GM12878 (cell line): Measurements from ENCODE around the gene EAF2. TPM values are rescaled to one million over a fixed set of nuclear protein-coding genes. Genes with fewer than 3 reads are reported as not detected.

Source experiments
- ATAC-seq: fragments of 200-7000 bp; cut with Tn5 transposase; 3 replicates; pipeline ENCODE4 v1.9.1; 2020; ENCODE audit warnings: mild to moderate bottlenecking, moderate library complexity
- BruUV-seq: library from RNA; stranded (reverse); fragments of 400-500 nt; replicated peaks from 2 replicates; lab custom pipeline; 2021; lab: Mats Ljungman, UMichigan
- CTCF ChIA-PET: fragments of 300-600 bp; sonication (Branson Sonifier 250); formaldehyde crosslinking; extraction: SDS; loops from one replicate; lab custom pipeline; 2021; ENCODE audit warnings: inconsistent platforms; lab: Yijun Ruan, JAX
- POLR2A ChIA-PET: fragments of 350-600 bp; formaldehyde crosslinking; extraction: SDS; loops from one replicate; lab custom pipeline; 2021; ENCODE audit warnings: inconsistent platforms; lab: Charles Lee
- RAD21 ChIA-PET: fragments of 300-600 bp; sonication (Branson Sonifier 250); formaldehyde crosslinking; loops from one replicate; lab custom pipeline; 2023; ENCODE audit warnings: antibody characterized with exemption; ENCODE audit not compliant: unreplicated experiment; lab: Charles Lee
- SMC1A ChIA-PET: fragments of 300-600 bp; sonication (Branson Sonifier 250); formaldehyde crosslinking; loops from one replicate; lab custom pipeline; 2023; ENCODE audit not compliant: unreplicated experiment, uncharacterized antibody; lab: Charles Lee
- DNase-seq: peaks from one replicate; pipeline ENCODE4 v3.0.0-alpha.2; 2011; ENCODE audit warnings: low read depth, low spot score
- FAIRE-seq: peaks from 3 replicates; lab custom pipeline; 2011; peaks lifted over from hg19 to GRCh38; lab: Jason Lieb, UNC
- H2AFZ ChIP-seq: 2 replicates; pipeline ENCODE4 v1.6.0; 2011; ENCODE audit warnings: low read depth, low read length, control low read depth; ENCODE audit not compliant: control insufficient read depth
- H3K27ac ChIP-seq: 2 replicates; pipeline ENCODE4 v1.5.1; 2011; ENCODE audit warnings: control low read depth; ENCODE audit not compliant: control insufficient read depth, insufficient read depth
- H3K27me3 ChIP-seq, 2 experiments: replicated peaks in 1 of 2; 2 replicates each; pipeline versions ENCODE4 v1.6.0 to v1.6.1; 2011; ENCODE audit warnings: low read length in 1 of 2; ENCODE audit not compliant: control insufficient read depth in 2 of 2, insufficient read depth in 2 of 2
- H3K36me3 ChIP-seq, 2 experiments: 2 replicates each; pipeline ENCODE4 v1.5.1; 2011; ENCODE audit warnings: low read length in 1 of 2; ENCODE audit not compliant: control insufficient read depth in 2 of 2, insufficient read depth in 2 of 2
- H3K4me1 ChIP-seq: 2 replicates; pipeline ENCODE4 v1.6.1; 2011; ENCODE audit warnings: mild to moderate bottlenecking, low read length, moderate library complexity, mixed read lengths; ENCODE audit not compliant: control insufficient read depth, insufficient read depth
- H3K4me2 ChIP-seq: 2 replicates; pipeline ENCODE4 v1.6.0; 2011; ENCODE audit warnings: control low read depth; ENCODE audit not compliant: control insufficient read depth, insufficient read depth
- H3K4me3 ChIP-seq: fragments of 200-600 bp; sonication (generic); 2 replicates; pipeline ENCODE4 v1.5.1; 2016
- H3K79me2 ChIP-seq: 2 replicates; pipeline ENCODE4 v1.6.0; 2011; ENCODE audit warnings: low read length; ENCODE audit not compliant: control insufficient read depth, insufficient read depth
- H3K9ac ChIP-seq: 2 replicates; pipeline ENCODE4 v1.8.0; 2011; ENCODE audit warnings: low read length, control low read depth, mixed read lengths; ENCODE audit not compliant: control insufficient read depth, insufficient read depth
- H3K9me3 ChIP-seq: replicated peaks from 3 replicates; pipeline ENCODE4 v1.5.1; 2011; ENCODE audit warnings: mild to moderate bottlenecking, low read length; ENCODE audit not compliant: control insufficient read depth, insufficient read depth
- H4K20me1 ChIP-seq: 2 replicates; pipeline ENCODE4 v1.6.0; 2011; ENCODE audit not compliant: control insufficient read depth, insufficient read depth
- BACH1 ChIP-seq: fragments of 450-650 bp; IDR thresholded peaks from 2 replicates; pipeline ENCODE4 v1.6.1; 2017; ENCODE audit warnings: mild to moderate bottlenecking, borderline replicate concordance
- CHD1 ChIP-seq: IDR thresholded peaks from 2 replicates; pipeline ENCODE4 v1.6.1; 2012; ENCODE audit warnings: low read depth, low read length, improper control_type of control experiment
- ESRRA ChIP-seq: IDR thresholded peaks from 2 replicates; pipeline ENCODE4 v1.6.1; 2012; ENCODE audit warnings: mild to moderate bottlenecking, low read length, improper control_type of control experiment
- ETV6 ChIP-seq, 2 experiments: fragments of 450-650 bp in 1 of 2; IDR thresholded peaks in 1 of 2; conservative IDR thresholded peaks in 1 of 2; 2 replicates each; pipeline ENCODE4 v1.6.1; 2014; ENCODE audit warnings: antibody characterized with exemption in 1 of 2, borderline replicate concordance in 1 of 2, low read depth in 1 of 2, mild to moderate bottlenecking in 1 of 2, moderate library complexity in 1 of 2
- GABPA ChIP-seq: IDR thresholded peaks from 2 replicates; pipeline ENCODE4 v1.6.1; 2014; ENCODE audit warnings: antibody characterized with exemption, low read depth, mild to moderate bottlenecking, inconsistent platforms
- HCFC1 ChIP-seq: fragments of 150-350 bp; IDR thresholded peaks from 2 replicates; pipeline ENCODE4 v1.6.1; 2014; ENCODE audit warnings: low read length
- IRF5 ChIP-seq: fragments of 450-650 bp; IDR thresholded peaks from 2 replicates; pipeline ENCODE4 v1.6.1; 2017; ENCODE audit warnings: borderline replicate concordance
- JUNB ChIP-seq: IDR thresholded peaks from 2 replicates; pipeline ENCODE4 v1.6.1; 2016; ENCODE audit warnings: antibody characterized with exemption, mild to moderate bottlenecking
- MEF2B ChIP-seq: fragments of 450-650 bp; IDR thresholded peaks from 2 replicates; pipeline ENCODE4 v1.6.1; 2018; ENCODE audit warnings: mild to moderate bottlenecking, moderate library complexity; ENCODE audit not compliant: partially characterized antibody, poor library complexity, severe bottlenecking
- NRF1 ChIP-seq: conservative IDR thresholded peaks from 2 replicates; pipeline ENCODE4 v1.6.1; 2011; ENCODE audit warnings: mild to moderate bottlenecking, low read depth, low read length, improper control_type of control experiment
- RFX5 ChIP-seq: IDR thresholded peaks from 2 replicates; pipeline ENCODE4 v1.6.1; 2011; ENCODE audit warnings: low read depth, low read length, improper control_type of control experiment
- SIN3A ChIP-seq: IDR thresholded peaks from 2 replicates; pipeline ENCODE4 v1.6.1; 2012; ENCODE audit warnings: low read depth, low read length, improper control_type of control experiment
- SMARCA5 ChIP-seq: fragments of 450-650 bp; IDR thresholded peaks from 2 replicates; pipeline ENCODE4 v1.6.1; 2017; ENCODE audit warnings: mild to moderate bottlenecking
- SUPT20H ChIP-seq: IDR thresholded peaks from 2 replicates; pipeline ENCODE4 v1.6.1; 2011; ENCODE audit warnings: low read depth, mild to moderate bottlenecking, low read length, moderate library complexity, borderline replicate concordance; ENCODE audit not compliant: control insufficient read depth
- TCF7 ChIP-seq: IDR thresholded peaks from 2 replicates; pipeline ENCODE4 v1.6.1; 2014; ENCODE audit warnings: antibody characterized with exemption, borderline replicate concordance
- YBX1 ChIP-seq: fragments of 450-650 bp; IDR thresholded peaks from 2 replicates; pipeline ENCODE4 v1.6.1; 2016; ENCODE audit warnings: antibody characterized with exemption
- ZBTB33 ChIP-seq: fragments of 450-650 bp; IDR thresholded peaks from 2 replicates; pipeline ENCODE4 v1.6.1; 2017; ENCODE audit warnings: mild to moderate bottlenecking
- ZBTB4 ChIP-seq: fragments of 450-650 bp; formaldehyde crosslinking; IDR thresholded peaks from 2 replicates; pipeline ENCODE4 v1.4.0; 2022; ENCODE audit warnings: mild to moderate bottlenecking, moderate library complexity
- ZNF622 ChIP-seq: fragments of 450-650 bp; IDR thresholded peaks from 2 replicates; pipeline ENCODE4 v1.6.1; 2017; ENCODE audit warnings: mild to moderate bottlenecking, inconsistent platforms
- whole genome bisulfite sequencing: methylation state at CpG from one replicate; pipeline ENCODE4 v1.1.6; 2016; ENCODE audit warnings: low lambda C conversion rate; ENCODE audit not compliant: insufficient replicate concordance, insufficient coverage; ENCODE audit errors: missing lambda C conversion rate; 5-methylcytosine and 5-hydroxymethylcytosine counted together
- in situ Hi-C: fragments of 300-500 bp; cut with MboI; formaldehyde crosslinking; loops from 9 replicates; pipeline ENCODE4 v1.14.3; 2018; ENCODE audit warnings: mixed read lengths
- intact Hi-C: fragments of 100-400 bp; cut with micrococcal nuclease; formaldehyde crosslinking; loops from one replicate; pipeline ENCODE4 v1.14.2; 2022; ENCODE audit not compliant: unreplicated experiment
- polyA plus RNA-seq, 11 experiments: library from polyadenylated mRNA; depleted of rRNA in 4 of 11; unstranded in 6 of 11; stranded (reverse) in 5 of 11; fragments of >200 nt; fragmentation: Nextera tagmentation in 4 of 11; fragmentation: Illumina TruSeq in 1 of 11; extraction: Ambion mirVana in 4 of 11; extraction: Trizol in 1 of 11; gene quantifications; 1 replicate in 1 of 11; 2 replicates in 10 of 11; pipeline versions ENCODE4 v1.2.1 to v1.2.3, GENCODE V29; 2011 to 2016; ENCODE audit warnings: inconsistent platforms in 2 of 11, missing spikeins in 2 of 11, low read depth in 1 of 11
- total RNA-seq, 4 experiments: library from RNA; depleted of rRNA in 3 of 4; stranded (reverse); fragments of >200 nt in 3 of 4; fragmentation: Illumina TruSeq in 1 of 4; extraction: Trizol in 1 of 4; gene quantifications; 2 replicates each; pipeline versions ENCODE4 v1.2.1 to v1.2.3, GENCODE V29; 2013 to 2021

Gene EAF2
- total and polyA plus RNA-seq, 10 of the 15 experiments (the other 5 are each of a cell fraction or from before 2014, with no cell fraction given), result 47.3 to 193 (median 72.2) TPM

- SMC1A ChIA-PET, result interaction anchor here (1.5 to 1.6 kb wide), 2 partner anchors 9 to 10 kb away, joined by 3 read pairs; no protein-coding TSS in a partner anchor
- Histone ChIP-seq H3K27ac (no peak overlapping the region), H3K4me3 (no peak overlapping the region), H2AFZ (no peak overlapping the region), H3K27me3 (no peaks in the 10 kb centered on the region), H3K9ac (no peak overlapping the region), H3K9me3 (no peaks in the 10 kb centered on the region), H3K4me2 (no peak overlapping the region), H3K79me2 (no peaks in the 10 kb centered on the region)
- DNase-seq, result no peak
- CTCF ChIA-PET, result no interaction called here
- RAD21 ChIA-PET, result no interaction called here
- in situ Hi-C loops (no loop called here), intact Hi-C loops (no loop called here)
- POLR2A ChIA-PET, result no interaction called here
- 97% methylated on average over 19 of the region's 19 CpGs for WGBS
- ATAC-seq, result no peak
- no peak for FAIRE-seq
- BruUV-seq, result no TSS peak
- TF ChIP-seq TCF7, result no peak
- TF ChIP-seq SMARCA5, result no peak
- no peak for TF ChIP-seq CHD1
- no peak for TF ChIP-seq HCFC1
- TF ChIP-seq ZBTB4 (CRISPR knock-in tag), result no peak
- TF ChIP-seq ZNF622, result no peak
- TF ChIP-seq NRF1, result no peak
- no peak for TF ChIP-seq SIN3A
- no peak for TF ChIP-seq ESRRA
- no peak for TF ChIP-seq ETV6 (conservative IDR thresholded peaks at IDR 0.05 in 1 of 2, IDR thresholded peaks at IDR 0.05 in 1 of 2; ENCODE audit: borderline replicate concordance in 1 of 2, low read depth in 1 of 2)
- no peak for TF ChIP-seq JUNB
- no peak for TF ChIP-seq ZBTB33
- no peak for TF ChIP-seq IRF5
- no peak for TF ChIP-seq MEF2B
- no peak for TF ChIP-seq SUPT20H
- no peak for TF ChIP-seq GABPA
- TF ChIP-seq BACH1, result no peak
- TF ChIP-seq RFX5, result no peak
- no peak for TF ChIP-seq YBX1
- TF ChIP-seq, all 136 proteins: peak for 0
- no peaks in the 10 kb centered on the region for H4K20me1 ChIP-seq
- H3K4me1 ChIP-seq, result no peaks in the 10 kb centered on the region
- peaks cover 0 to 29% of the 10 kb centered on the region in 2 experiments; a peak in 3 of 4 replicates for H3K36me3 ChIP-seq
Observed at GRCh38 chr3:121918779-121919483, 83.9 kb downstream of the EAF2 start.
